Measurements from ENCODE around the gene SIM1.

SIM1 gene

GRCh38 chr6:100347901-100348550 lies 116.7 kb downstream of the SIM1 start:
- no peak for DNase-seq

- no peak for DNase-seq
These were observed 117.9 kb downstream of the SIM1 start for GRCh38 chr6:100346828-100347227.

- no peak for DNase-seq
These were observed 118.5 kb downstream of the SIM1 start for GRCh38 chr6:100346203-100346602.

GRCh38 chr6:100344761-100345160 lies 120.0 kb downstream of the SIM1 start:
- no peak for DNase-seq

- no peak for DNase-seq
These were observed 120.4 kb downstream of the SIM1 start for GRCh38 chr6:100344321-100344720.

GRCh38 chr6:100343316-100344077 lies 121.2 kb downstream of the SIM1 start:
- DNase-seq = no peak

GRCh38 chr6:100342830-100343229 lies 121.9 kb downstream of the SIM1 start:
- DNase-seq = no peak

- no peak for DNase-seq
These were observed 125.0 kb downstream of the SIM1 start for GRCh38 chr6:100339574-100340255.

- DNase-seq = no peak
These were observed 126.6 kb downstream of the SIM1 start for GRCh38 chr6:100338090-100338489.

GRCh38 chr6:100336876-100337275 lies 127.8 kb downstream of the SIM1 start:
- DNase-seq = no peak

- DNase-seq = no peak
These were observed 128.7 kb downstream of the SIM1 start for GRCh38 chr6:100335991-100336390.
